Dendritic cell treated with granulocyte-macrophage colony-stimulating factor and Interleukin-4, amounts not matched to agents 40 ng/mL and 50 ng/mL, for 4 days (primary cell): ENCODE results near the gene CDHR1.

ENCODE experiments used
- H3K27ac Mint-ChIP-seq: one replicate; pipeline ENCODE4 v1.8.0; 2022; ENCODE audit warnings: mild to moderate bottlenecking, mixed read lengths
- H3K27me3 Mint-ChIP-seq: one replicate; pipeline ENCODE4 v1.8.0; 2022; ENCODE audit warnings: mild to moderate bottlenecking, mixed read lengths
- H3K36me3 Mint-ChIP-seq: one replicate; pipeline ENCODE4 v1.8.0; 2022; ENCODE audit warnings: low read depth, mixed read lengths
- H3K4me1 Mint-ChIP-seq: one replicate; pipeline ENCODE4 v1.8.0; 2022; ENCODE audit warnings: low read depth, mixed read lengths
- H3K4me3 Mint-ChIP-seq: one replicate; pipeline ENCODE4 v1.8.0; 2022; ENCODE audit warnings: mild to moderate bottlenecking, moderate library complexity, mixed read lengths
- H3K9me3 Mint-ChIP-seq: one replicate; pipeline ENCODE4 v1.8.0; 2022; ENCODE audit warnings: mixed read lengths
- intact Hi-C: fragments of 100-400 bp; cut with micrococcal nuclease; formaldehyde crosslinking; loops from one replicate; pipeline ENCODE4 v1.15.0; 2022

CDHR1 gene

DNA sequence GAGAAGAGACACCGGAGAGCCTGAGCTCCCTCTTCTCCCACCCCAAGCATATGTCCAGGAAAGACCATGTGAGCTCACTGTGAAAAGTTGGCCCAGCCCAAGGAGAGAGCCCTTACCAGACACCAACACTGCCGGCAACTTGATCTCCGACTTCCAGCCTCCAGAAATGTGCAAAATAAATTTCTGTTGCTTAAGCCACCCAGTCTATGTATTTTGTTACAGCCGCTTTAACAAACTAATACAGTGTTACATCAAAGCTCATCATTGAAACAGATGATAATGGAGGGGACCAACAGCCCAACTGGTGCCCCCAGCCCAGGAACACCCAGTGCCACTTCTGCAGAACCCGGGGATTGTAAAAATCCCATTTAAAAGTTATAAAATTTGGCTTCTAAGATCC, 69.4 kb downstream of the CDHR1 start:
- H3K4me1 Mint-ChIP-seq = peaks cover 10% of the 10 kb centered on the region
- H3K4me3 Mint-ChIP-seq = no peak overlapping the region
- intact Hi-C loops = loop anchor here (1.0 kb wide), 1 partner anchor 274 kb away; no protein-coding TSS in a partner anchor
- H3K27ac Mint-ChIP-seq = no peak overlapping the region
- no peaks in the 10 kb centered on the region for H3K36me3 Mint-ChIP-seq
- H3K27me3 Mint-ChIP-seq = peaks cover 14% of the 10 kb centered on the region
- H3K9me3 Mint-ChIP-seq = no peaks in the 10 kb centered on the region

DNA sequence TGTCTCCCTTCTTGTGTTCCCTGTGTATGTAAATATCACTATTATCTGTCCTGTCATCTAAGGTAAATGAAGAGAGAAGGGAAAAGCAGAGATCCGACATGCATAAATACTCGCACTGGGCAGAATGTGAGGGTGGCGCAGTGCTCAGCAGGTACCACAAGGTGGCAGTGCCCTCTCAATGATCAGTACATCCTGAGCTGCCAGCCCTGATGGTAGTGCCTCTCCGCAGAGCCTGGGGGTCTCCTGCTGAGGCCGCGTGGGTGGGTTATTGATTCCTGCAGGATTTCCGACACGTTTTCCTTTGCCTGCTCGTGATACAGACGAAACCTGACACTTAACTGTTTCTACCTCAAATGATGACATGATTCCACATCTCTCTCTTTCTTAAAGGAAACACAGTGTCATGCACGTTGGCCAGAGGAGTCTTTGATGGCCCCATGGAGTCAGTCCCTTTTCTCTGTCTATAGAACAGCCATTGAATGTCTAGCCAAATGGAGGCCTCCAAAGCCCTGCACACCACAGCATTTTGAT, 70.3 kb downstream of the CDHR1 start:
- no peaks in the 10 kb centered on the region for H3K36me3 Mint-ChIP-seq
- H3K27ac Mint-ChIP-seq = no peak overlapping the region
- intact Hi-C loops = loop anchor here (1.0 to 5.0 kb wide), 3 partner anchors 68 to 273 kb away; no protein-coding TSS in a partner anchor
- peaks cover 10% of the 10 kb centered on the region for H3K4me1 Mint-ChIP-seq
- no peak overlapping the region for H3K4me3 Mint-ChIP-seq
- H3K27me3 Mint-ChIP-seq = peaks cover 17% of the 10 kb centered on the region
- no peaks in the 10 kb centered on the region for H3K9me3 Mint-ChIP-seq

GRCh38 chr10:84265418-84265817, 71.1 kb downstream of the CDHR1 start:
- Mint-ChIP-seq H3K4me1 (peaks cover 10% of the 10 kb centered on the region), H3K27me3 (peaks cover 19% of the 10 kb centered on the region), H3K9me3 (no peaks in the 10 kb centered on the region), H3K27ac (no peak overlapping the region), H3K36me3 (no peaks in the 10 kb centered on the region), H3K4me3 (no peak overlapping the region)
- intact Hi-C loops = loop anchor here (5.0 kb wide), 2 partner anchors 67 to 107 kb away; no protein-coding TSS in a partner anchor

- Mint-ChIP-seq H3K27ac (no peak overlapping the region), H3K4me1 (peaks cover 10% of the 10 kb centered on the region), H3K9me3 (no peaks in the 10 kb centered on the region), H3K4me3 (no peak overlapping the region), H3K36me3 (no peaks in the 10 kb centered on the region), H3K27me3 (peaks cover 22% of the 10 kb centered on the region)
- intact Hi-C loops = loop anchor here (5.0 kb wide), 2 partner anchors 65 to 105 kb away; no protein-coding TSS in a partner anchor
Observed at GRCh38 chr10:84267503-84268126, 73.3 kb downstream of the CDHR1 start.

DNA sequence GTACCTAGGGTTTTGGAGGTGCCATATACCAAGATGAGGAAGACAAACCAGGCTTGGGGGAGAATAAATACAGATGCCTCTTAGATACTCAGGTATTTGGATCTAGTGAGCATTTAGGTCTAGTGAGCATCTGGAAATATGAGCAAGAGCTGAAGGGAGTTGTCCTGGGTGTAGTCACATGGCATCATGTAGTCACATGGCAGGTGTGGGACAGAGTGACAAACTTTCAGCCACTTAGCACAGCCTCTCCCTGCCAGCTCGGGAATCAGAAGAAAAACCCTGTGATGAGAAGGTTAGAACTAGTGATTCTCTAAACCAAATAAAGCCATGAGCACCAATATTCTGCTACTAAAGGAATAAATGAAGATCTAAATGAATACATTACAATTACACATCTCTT, 74.8 kb downstream of the CDHR1 start:
- intact Hi-C loops = loop anchor here (5.0 kb wide), 2 partner anchors 63 to 103 kb away; no protein-coding TSS in a partner anchor
- Mint-ChIP-seq H3K4me3 (no peak overlapping the region), H3K27ac (no peak overlapping the region), H3K27me3 (peaks cover 19% of the 10 kb centered on the region), H3K4me1 (peaks cover 10% of the 10 kb centered on the region), H3K9me3 (no peaks in the 10 kb centered on the region), H3K36me3 (no peaks in the 10 kb centered on the region)
